ENCODE measurements around the gene BORCS6.

The BORCS6 gene

DNA sequence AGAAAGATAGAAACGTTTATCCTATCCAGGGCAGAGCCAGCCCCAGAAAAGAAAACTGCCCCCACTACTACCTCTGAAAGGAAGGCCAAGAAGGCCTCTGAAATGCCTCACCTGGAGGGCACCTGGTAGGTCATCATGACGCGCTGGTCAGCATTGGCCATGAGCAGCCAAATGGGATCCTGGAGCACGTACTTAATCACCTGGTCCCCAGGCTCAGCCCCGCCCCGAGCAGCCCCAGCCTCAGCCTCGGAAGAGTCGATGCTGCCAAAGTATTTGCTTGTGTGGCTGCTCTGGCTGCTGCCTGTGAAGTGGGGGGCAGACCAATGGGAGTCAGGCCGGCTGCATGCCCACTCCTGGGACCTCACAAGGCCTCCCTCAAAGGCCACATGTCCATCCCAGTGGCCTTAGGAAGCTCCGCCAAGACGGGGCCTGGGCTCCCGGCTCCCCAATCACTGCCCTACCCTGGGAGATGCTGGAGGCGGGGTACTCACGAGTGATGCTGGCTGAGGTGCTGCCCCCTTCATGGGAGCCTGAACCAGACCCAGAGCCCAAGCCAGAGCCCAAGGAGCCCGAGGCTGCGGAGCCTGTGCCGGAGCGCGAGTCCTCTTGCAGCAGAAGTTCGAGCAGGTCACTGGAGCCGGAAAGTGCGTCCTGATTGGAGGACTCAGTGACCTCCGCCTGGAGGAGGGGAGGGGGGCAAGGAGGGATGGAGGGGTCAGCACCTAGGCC, 47.7 kb downstream of the BORCS6 start:
- Histone ChIP-seq H3K4me3 (ENCODE audit: insufficient read depth, low read depth, low read length) (no peak overlapping the region), H3K27me3 (ENCODE audit: control insufficient read depth, insufficient read depth, low read length, poor library complexity, severe bottlenecking) (peaks cover 10% of the 10 kb centered on the region)
- WGBS, 2 experiments, result 93 to 96% methylated on average over 23 of the region's 23 CpGs

DNA sequence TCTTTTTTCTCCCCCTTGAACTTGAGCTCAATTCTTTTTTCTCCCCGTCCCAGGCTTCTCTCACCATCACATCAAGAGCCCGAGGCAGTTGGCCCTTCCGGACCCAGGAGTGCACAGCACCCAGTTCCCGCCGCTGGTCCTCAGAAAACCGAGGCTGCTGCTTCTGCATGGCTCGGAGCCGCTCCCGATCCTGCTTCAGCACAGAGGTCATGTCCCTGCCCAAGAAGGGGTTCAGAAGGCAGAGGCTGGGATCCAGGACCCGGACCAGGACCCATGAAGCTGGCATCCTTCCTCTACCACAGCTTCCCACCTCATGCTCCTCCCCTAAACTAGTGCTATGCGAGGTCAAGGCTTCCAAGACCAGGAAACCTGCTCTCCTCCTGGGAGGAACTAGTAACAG, 48.2 kb downstream of the BORCS6 start:
- peaks cover 14% of the 10 kb centered on the region for H3K36me3 ChIP-seq (ENCODE audit: control insufficient read depth, insufficient read depth, low read length)
- peaks cover 14% of the 10 kb centered on the region for H3K27me3 ChIP-seq (ENCODE audit: control insufficient read depth, insufficient read depth, low read length, poor library complexity, severe bottlenecking)
- 94% methylated on average over 11 of the region's 11 CpGs for WGBS, 2 experiments
- no peak overlapping the region for H3K4me3 ChIP-seq (ENCODE audit: insufficient read depth, low read depth, low read length)
- H3K27ac ChIP-seq (ENCODE audit: insufficient read depth, low read depth, low read length, poor library complexity, severe bottlenecking), result no peak overlapping the region
- H3K4me1 ChIP-seq (ENCODE audit: control insufficient read depth, insufficient read depth, low read length), result peaks cover 4% of the 10 kb centered on the region
- no peaks in the 10 kb centered on the region for H3K9me3 ChIP-seq (ENCODE audit: control insufficient read depth, low read length)

More for the DNA sequence above, 47.7 kb downstream of the BORCS6 start:
- Histone ChIP-seq H3K9me3 (ENCODE audit: control insufficient read depth, low read length) (no peaks in the 10 kb centered on the region), H3K4me1 (ENCODE audit: control insufficient read depth, insufficient read depth, low read length) (peaks cover 4% of the 10 kb centered on the region), H3K36me3 (ENCODE audit: control insufficient read depth, insufficient read depth, low read length) (peaks cover 18% of the 10 kb centered on the region), H3K27ac (ENCODE audit: insufficient read depth, low read depth, low read length, poor library complexity, severe bottlenecking) (no peak overlapping the region)

DNA sequence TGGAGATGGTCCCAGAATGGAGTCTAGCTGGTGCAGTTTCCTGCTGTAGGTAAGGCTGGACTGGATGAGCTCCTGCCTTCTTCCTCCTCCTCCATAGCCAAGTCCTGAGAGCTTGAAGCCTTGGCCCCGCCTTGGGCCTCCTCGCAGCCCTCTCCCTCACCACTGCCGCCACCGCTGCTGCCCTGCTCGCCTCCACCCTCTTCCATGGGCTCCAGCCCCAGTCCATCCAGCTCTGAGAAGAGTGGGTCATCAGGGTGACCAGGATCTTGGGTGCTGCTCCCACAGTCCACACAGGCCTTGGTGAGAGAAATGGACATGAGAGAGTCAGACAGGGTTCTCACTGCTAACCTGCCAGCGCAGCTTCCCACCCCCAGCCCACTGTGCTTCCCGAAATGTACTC, 48.9 kb downstream of the BORCS6 start:
- no peak overlapping the region for H3K27ac ChIP-seq (ENCODE audit: insufficient read depth, low read depth, low read length, poor library complexity, severe bottlenecking)
- H3K9me3 ChIP-seq (ENCODE audit: control insufficient read depth, low read length), result no peaks in the 10 kb centered on the region
- H3K4me1 ChIP-seq (ENCODE audit: control insufficient read depth, insufficient read depth, low read length), result peaks cover 4% of the 10 kb centered on the region
- peaks cover 14% of the 10 kb centered on the region for H3K27me3 ChIP-seq (ENCODE audit: control insufficient read depth, insufficient read depth, low read length, poor library complexity, severe bottlenecking)
- H3K36me3 ChIP-seq (ENCODE audit: control insufficient read depth, insufficient read depth, low read length), result peaks cover 7% of the 10 kb centered on the region
- WGBS, 2 experiments, result 94 to 96% methylated on average over 7 of the region's 7 CpGs
- no peak overlapping the region for H3K4me3 ChIP-seq (ENCODE audit: insufficient read depth, low read depth, low read length)

DNA sequence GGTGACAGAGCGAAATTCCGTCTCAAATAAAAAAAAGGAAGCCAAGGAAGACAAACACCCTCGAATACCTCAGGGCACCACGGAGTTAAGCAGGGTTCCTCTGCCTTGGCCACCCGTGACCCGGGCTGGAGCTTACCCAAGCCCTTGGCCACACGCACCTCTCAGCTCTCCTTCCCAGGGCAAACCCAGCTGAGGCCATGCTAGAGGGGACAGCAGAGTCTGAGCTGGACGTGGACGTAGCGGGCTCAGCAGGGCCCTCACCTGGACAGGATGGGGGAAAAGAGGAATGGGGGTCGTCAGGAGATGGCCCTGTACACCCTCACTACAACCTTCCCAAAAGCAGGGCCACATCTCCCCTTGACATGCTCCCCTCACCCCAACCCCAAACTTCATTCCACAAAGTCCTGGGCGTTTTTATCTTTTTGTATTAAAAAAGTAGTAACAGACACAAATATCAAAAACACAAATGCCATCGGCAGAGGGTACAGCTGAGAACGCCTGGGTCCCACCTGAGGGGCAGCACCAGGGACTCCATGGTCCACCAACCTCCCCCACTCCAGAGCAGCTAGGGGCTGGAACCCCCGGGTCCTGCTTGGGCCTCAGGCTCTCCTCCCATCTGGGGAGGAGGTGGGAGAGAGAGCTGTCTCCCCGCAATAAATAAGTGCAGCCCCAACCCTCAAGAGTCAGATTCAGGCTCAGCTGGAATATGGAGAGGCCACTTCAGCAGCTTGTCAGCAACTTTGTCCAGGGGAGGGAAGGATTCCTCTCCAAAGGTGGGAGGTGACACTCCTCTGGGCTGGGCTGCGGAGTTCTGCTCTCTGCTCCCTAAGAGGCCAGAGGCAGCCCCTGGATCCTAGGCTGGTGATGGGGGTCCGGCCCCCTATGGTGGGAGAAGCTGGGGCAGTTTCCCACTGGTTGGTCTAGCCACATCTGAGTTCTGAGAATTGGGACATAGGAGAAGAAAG, 49.6 kb downstream of the BORCS6 start:
- no peak overlapping the region for H3K27ac ChIP-seq (ENCODE audit: insufficient read depth, low read depth, low read length, poor library complexity, severe bottlenecking)
- H3K27me3 ChIP-seq (ENCODE audit: control insufficient read depth, insufficient read depth, low read length, poor library complexity, severe bottlenecking), result peaks cover 14% of the 10 kb centered on the region
- H3K36me3 ChIP-seq (ENCODE audit: control insufficient read depth, insufficient read depth, low read length), result peaks cover under 1% of the 10 kb centered on the region
- H3K9me3 ChIP-seq (ENCODE audit: control insufficient read depth, low read length), result no peaks in the 10 kb centered on the region
- H3K4me3 ChIP-seq (ENCODE audit: insufficient read depth, low read depth, low read length), result no peak overlapping the region
- 91 to 93% methylated on average over 16 to 18 of the region's 18 CpGs for WGBS, 2 experiments
- peaks cover 4% of the 10 kb centered on the region for H3K4me1 ChIP-seq (ENCODE audit: control insufficient read depth, insufficient read depth, low read length)

DNA sequence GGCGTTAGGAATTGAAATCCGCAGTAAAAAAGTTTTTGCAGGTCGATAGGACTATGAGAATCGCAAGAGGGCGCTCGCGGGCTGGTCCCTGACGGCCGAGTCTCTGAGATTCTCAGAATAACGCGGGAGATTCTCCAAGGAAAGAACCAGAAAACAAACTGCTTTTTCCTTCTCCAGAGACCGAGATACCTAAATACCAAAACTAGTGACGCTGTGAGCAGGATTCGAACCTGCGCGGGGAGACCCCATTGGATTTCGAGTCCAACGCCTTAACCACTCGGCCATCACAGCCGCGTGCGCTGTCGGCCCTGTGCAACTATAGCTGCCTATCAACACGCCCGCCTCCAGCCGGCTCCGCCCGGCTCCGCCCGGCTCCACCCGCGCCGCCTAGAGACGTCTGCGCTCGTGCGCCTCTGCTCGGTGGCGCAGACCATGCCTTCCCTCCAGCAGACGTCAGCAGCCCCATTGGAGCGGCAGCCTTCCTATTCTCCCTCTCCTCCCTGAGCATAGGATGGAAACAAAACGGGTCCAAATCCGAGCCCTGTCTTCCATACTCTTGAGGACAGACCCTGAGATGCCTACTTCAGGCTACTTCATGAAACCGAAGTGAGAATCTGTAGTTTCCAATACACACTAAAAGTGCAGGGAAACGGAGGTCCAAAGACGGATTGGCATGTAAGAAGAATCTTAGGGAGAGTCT, 51.2 kb downstream of the BORCS6 start:
- Histone ChIP-seq H3K27me3 (ENCODE audit: control insufficient read depth, insufficient read depth, low read length, poor library complexity, severe bottlenecking) (peaks cover 14% of the 10 kb centered on the region), H3K36me3 (ENCODE audit: control insufficient read depth, insufficient read depth, low read length) (no peaks in the 10 kb centered on the region), H3K9me3 (ENCODE audit: control insufficient read depth, low read length) (no peaks in the 10 kb centered on the region), H3K27ac (ENCODE audit: insufficient read depth, low read depth, low read length, poor library complexity, severe bottlenecking) (peak overlapping the region; percentile 93), H3K4me3 (ENCODE audit: insufficient read depth, low read depth, low read length) (peak overlapping the region; percentile 76), H3K4me1 (ENCODE audit: control insufficient read depth, insufficient read depth, low read length) (peaks cover 4% of the 10 kb centered on the region)
- WGBS, 2 experiments, result 0% methylated on average over 46 of the region's 46 CpGs

DNA sequence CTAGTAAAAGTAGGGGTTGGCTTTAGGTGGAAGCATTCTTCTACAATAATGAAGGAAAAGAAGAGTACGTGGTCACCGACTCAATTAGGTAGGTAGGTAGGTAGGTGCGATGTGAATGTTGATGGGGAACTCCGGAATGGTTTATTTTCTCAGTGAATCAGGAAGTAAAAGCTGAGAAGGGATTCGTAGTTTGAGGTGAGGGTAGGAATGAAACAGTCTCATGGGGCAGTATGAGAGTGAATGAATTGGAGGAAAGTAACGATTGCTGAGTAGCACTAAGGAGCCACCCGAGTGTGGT, 51.7 kb downstream of the BORCS6 start:
- no peak overlapping the region for H3K27ac ChIP-seq (ENCODE audit: insufficient read depth, low read depth, low read length, poor library complexity, severe bottlenecking)
- WGBS, 2 experiments, result 2 to 5% methylated on average over 7 of the region's 7 CpGs

More for the DNA sequence above, 51.7 kb downstream of the BORCS6 start:
- H3K4me1 ChIP-seq (ENCODE audit: control insufficient read depth, insufficient read depth, low read length), result peaks cover 7% of the 10 kb centered on the region
- peaks cover 14% of the 10 kb centered on the region for H3K27me3 ChIP-seq (ENCODE audit: control insufficient read depth, insufficient read depth, low read length, poor library complexity, severe bottlenecking)
- H3K9me3 ChIP-seq (ENCODE audit: control insufficient read depth, low read length), result no peaks in the 10 kb centered on the region
- no peaks in the 10 kb centered on the region for H3K36me3 ChIP-seq (ENCODE audit: control insufficient read depth, insufficient read depth, low read length)
- peak overlapping the region; percentile 76 for H3K4me3 ChIP-seq (ENCODE audit: insufficient read depth, low read depth, low read length)
